Urinary bladder (tissue), 4 donors: ENCODE measurements around the gene PKP1. TPM values are rescaled to one million over a fixed set of nuclear protein-coding genes. Genes with fewer than 3 reads are reported as not detected.

ENCODE experiments used
- DNase-seq: peaks from one replicate; pipeline ENCODE4 v3.0.0-alpha.2; 2015; ENCODE audit errors: extremely low spot score
- H3K27ac ChIP-seq: one replicate; pipeline ENCODE4 v1.5.1; 2013; ENCODE audit warnings: low read depth, mild to moderate bottlenecking, moderate library complexity
- H3K36me3 ChIP-seq: one replicate; pipeline ENCODE4 v1.6.1; 2013; ENCODE audit warnings: mild to moderate bottlenecking, moderate library complexity; ENCODE audit not compliant: insufficient read depth
- H3K4me1 ChIP-seq: one replicate; pipeline ENCODE4 v1.6.1; 2013; ENCODE audit warnings: mild to moderate bottlenecking, moderate library complexity; ENCODE audit not compliant: insufficient read depth
- H3K4me3 ChIP-seq: one replicate; pipeline ENCODE4 v1.5.1; 2013; ENCODE audit warnings: low read depth, low read length
- WGBS: extraction: QIAGEN DNeasy Blood & Tissue Kit; methylation state at CpG from one replicate; pipeline ENCODE4 v1.1.7; 2013; 5-methylcytosine and 5-hydroxymethylcytosine counted together
- polyA plus RNA-seq: library from polyadenylated mRNA; stranded (reverse); fragments of 200-250 nt; gene quantifications from one replicate; pipeline ENCODE4 v1.2.3, GENCODE V29; 2013
- total RNA-seq: library from RNA; depleted of rRNA; stranded (reverse); fragments of >200 nt; gene quantifications from one replicate; pipeline ENCODE4 v1.2.3, GENCODE V29; 2014
- donor health status: healthy with polysubstance abuse.
- donor health status: healthy.

Gene PKP1
- total and polyA plus RNA-seq, 2 donors = 2.5 to 4.0 TPM

GRCh38 chr1:201327687-201328240 lies 44.5 kb downstream of the PKP1 start:
- Histone ChIP-seq H3K4me3 (no peak overlapping the region), H3K4me1 (no peaks in the 10 kb centered on the region), H3K36me3 (no peaks in the 10 kb centered on the region), H3K27ac (no peak overlapping the region)
- WGBS = 96% methylated on average over 7 of the region's 7 CpGs
- DNase-seq = no peak

GRCh38 chr1:201328576-201328975 lies 45.3 kb downstream of the PKP1 start:
- Histone ChIP-seq H3K4me3 (no peak overlapping the region), H3K4me1 (no peaks in the 10 kb centered on the region), H3K36me3 (no peaks in the 10 kb centered on the region), H3K27ac (no peak overlapping the region)
- 83% methylated on average over 4 of the region's 4 CpGs for WGBS
- DNase-seq = no peak

GRCh38 chr1:201329286-201329685 lies 46.0 kb downstream of the PKP1 start:
- H3K4me3 ChIP-seq = no peak overlapping the region
- no peak for DNase-seq
- no peaks in the 10 kb centered on the region for H3K36me3 ChIP-seq
- no peaks in the 10 kb centered on the region for H3K4me1 ChIP-seq
- 44% methylated on average over 2 of the region's 2 CpGs for WGBS
- no peak overlapping the region for H3K27ac ChIP-seq

GRCh38 chr1:201329801-201330200 lies 46.5 kb downstream of the PKP1 start:
- WGBS = 63% methylated on average over 4 of the region's 4 CpGs
- no peak overlapping the region for H3K27ac ChIP-seq

GRCh38 chr1:201330541-201330940 lies 47.2 kb downstream of the PKP1 start:
- Histone ChIP-seq H3K36me3 (no peaks in the 10 kb centered on the region), H3K4me1 (no peaks in the 10 kb centered on the region), H3K27ac (no peak overlapping the region), H3K4me3 (no peak overlapping the region)
- DNase-seq = no peak
- 94% methylated on average over 2 of the region's 2 CpGs for WGBS

More at GRCh38 chr1:201329801-201330200, 46.5 kb downstream of the PKP1 start:
- Histone ChIP-seq H3K36me3 (no peaks in the 10 kb centered on the region), H3K4me1 (no peaks in the 10 kb centered on the region), H3K4me3 (no peak overlapping the region)
- DNase-seq = no peak

- Histone ChIP-seq H3K27ac (no peak overlapping the region), H3K36me3 (no peaks in the 10 kb centered on the region), H3K4me1 (no peaks in the 10 kb centered on the region), H3K4me3 (no peak overlapping the region)
- WGBS = 91% methylated on average over 7 of the region's 7 CpGs
- no peak for DNase-seq
These were observed 47.9 kb downstream of the PKP1 start for GRCh38 chr1:201331166-201331565.

GRCh38 chr1:201332021-201332420 lies 48.7 kb downstream of the PKP1 start:
- no peak overlapping the region for H3K4me3 ChIP-seq
- no peak for DNase-seq
- H3K27ac ChIP-seq = no peak overlapping the region
- no peaks in the 10 kb centered on the region for H3K4me1 ChIP-seq
- WGBS = 95% methylated on average over 8 of the region's 8 CpGs
- no peaks in the 10 kb centered on the region for H3K36me3 ChIP-seq

GRCh38 chr1:201332616-201333335 lies 49.5 kb downstream of the PKP1 start:
- no peak overlapping the region for H3K27ac ChIP-seq
- H3K4me1 ChIP-seq = no peaks in the 10 kb centered on the region
- no peaks in the 10 kb centered on the region for H3K36me3 ChIP-seq
- no peak overlapping the region for H3K4me3 ChIP-seq
- WGBS = 95% methylated on average over 10 of the region's 10 CpGs
- no peak for DNase-seq

GRCh38 chr1:201334325-201335173 lies 51.2 kb downstream of the PKP1 start:
- Histone ChIP-seq H3K4me1 (no peaks in the 10 kb centered on the region), H3K4me3 (no peak overlapping the region), H3K27ac (no peak overlapping the region), H3K36me3 (no peaks in the 10 kb centered on the region)
- no peak for DNase-seq
- WGBS = 68% methylated on average over 11 of the region's 11 CpGs

- Histone ChIP-seq H3K27ac (no peak overlapping the region), H3K4me1 (no peaks in the 10 kb centered on the region), H3K36me3 (no peaks in the 10 kb centered on the region), H3K4me3 (no peak overlapping the region)
- 87% methylated on average over 10 of the region's 10 CpGs for WGBS
- no peak for DNase-seq
These were observed 52.0 kb downstream of the PKP1 start for GRCh38 chr1:201335174-201335870.

GRCh38 chr1:201335901-201336300 lies 52.6 kb downstream of the PKP1 start:
- Histone ChIP-seq H3K4me3 (no peak overlapping the region), H3K27ac (no peak overlapping the region), H3K36me3 (no peaks in the 10 kb centered on the region), H3K4me1 (no peaks in the 10 kb centered on the region)
- 84% methylated on average over 3 of the region's 3 CpGs for WGBS
- no peak for DNase-seq

GRCh38 chr1:201336711-201337450 lies 53.6 kb downstream of the PKP1 start:
- Histone ChIP-seq H3K4me1 (no peaks in the 10 kb centered on the region), H3K27ac (no peak overlapping the region), H3K36me3 (no peaks in the 10 kb centered on the region), H3K4me3 (no peak overlapping the region)
- 90% methylated on average over 9 of the region's 9 CpGs for WGBS
- no peak for DNase-seq

- H3K36me3 ChIP-seq = no peaks in the 10 kb centered on the region
- no peak overlapping the region for H3K4me3 ChIP-seq
- no peaks in the 10 kb centered on the region for H3K4me1 ChIP-seq
- 89% methylated on average over 1 of the region's 1 CpG for WGBS
- no peak for DNase-seq
- H3K27ac ChIP-seq = no peak overlapping the region
These were observed 58.1 kb downstream of the PKP1 start for GRCh38 chr1:201341377-201341776.
